Renal cortical epithelial cell (primary cell): Measurements from ENCODE around the gene DLK1. TPM values are rescaled to one million over a fixed set of nuclear protein-coding genes. Genes with fewer than 3 reads are reported as not detected.

Source experiments
- DNase-seq: peaks from one replicate; pipeline ENCODE4 v3.0.0-alpha.2; 2011; ENCODE audit warnings: low read depth
- total RNA-seq: library from RNA; depleted of rRNA; stranded (reverse); fragments of >200 nt; gene quantifications from 2 replicates; pipeline ENCODE4 v1.2.3, GENCODE V29; 2014

Gene DLK1
- not detected in 2 replicates for total RNA-seq

GRCh38 chr14:100726550-100727085 is at the start of gene DLK1:
DLK1 (plus strand) TSS chr14:100726892; CDS start chr14:100727069, 177 bp downstream.
- DNase-seq, result no peak

- no peak for DNase-seq
Measured at GRCh38 chr14:100677152-100677551, 49.5 kb upstream of the DLK1 start.

GRCh38 chr14:100677554-100678468 is 48.9 kb upstream of the DLK1 start:
- no peak for DNase-seq

GRCh38 chr14:100678469-100678828 is 48.2 kb upstream of the DLK1 start:
- DNase-seq, result no peak

- DNase-seq, result no peak
Measured at GRCh38 chr14:100679153-100679552, 47.5 kb upstream of the DLK1 start.

- DNase-seq, result peak; percentile 75
Measured at GRCh38 chr14:100679707-100680438, 46.8 kb upstream of the DLK1 start.

GRCh38 chr14:100680439-100681051 is 46.1 kb upstream of the DLK1 start:
- DNase-seq, result no peak

GRCh38 chr14:100681111-100681510 is 45.6 kb upstream of the DLK1 start:
- DNase-seq, result no peak

- no peak for DNase-seq
Measured at GRCh38 chr14:100682749-100683148, 43.9 kb upstream of the DLK1 start.

GRCh38 chr14:100683578-100683977 is 43.1 kb upstream of the DLK1 start:
- no peak for DNase-seq

GRCh38 chr14:100684154-100684553 is 42.5 kb upstream of the DLK1 start:
- no peak for DNase-seq

- DNase-seq, result no peak
Measured at GRCh38 chr14:100684961-100685360, 41.7 kb upstream of the DLK1 start.

- no peak for DNase-seq
Measured at GRCh38 chr14:100686858-100687257, 39.8 kb upstream of the DLK1 start.

- DNase-seq, result no peak
Measured at GRCh38 chr14:100687386-100687785, 39.3 kb upstream of the DLK1 start.

- DNase-seq, result no peak
Measured at GRCh38 chr14:100688051-100688450, 38.6 kb upstream of the DLK1 start.

- DNase-seq, result peak; percentile 75
Measured at GRCh38 chr14:100688598-100689461, 37.9 kb upstream of the DLK1 start.

- no peak for DNase-seq
Measured at GRCh38 chr14:100690672-100691071, 36.0 kb upstream of the DLK1 start.

GRCh38 chr14:100691395-100692056 is 35.2 kb upstream of the DLK1 start:
- DNase-seq, result peak; percentile 54

GRCh38 chr14:100692256-100692655 is 34.4 kb upstream of the DLK1 start:
- no peak for DNase-seq

- peak; percentile 89 for DNase-seq
Measured at GRCh38 chr14:100692859-100693558, 33.7 kb upstream of the DLK1 start.
